Embryonic facial prominence (tissue), 1 donor: ENCODE data around the gene GHRHR.

Experiments used
- DNase-seq: peaks from one replicate; pipeline ENCODE4 v3.0.0-alpha.2; 2016; ENCODE audit errors: extremely low spot score

Gene GHRHR

GRCh38 chr7:31003097-31003496, 39.3 kb downstream of the GHRHR start:
- DNase-seq, result no peak

- DNase-seq, result no peak
Measured at GRCh38 chr7:31003721-31004120, 40.0 kb downstream of the GHRHR start.

DNA sequence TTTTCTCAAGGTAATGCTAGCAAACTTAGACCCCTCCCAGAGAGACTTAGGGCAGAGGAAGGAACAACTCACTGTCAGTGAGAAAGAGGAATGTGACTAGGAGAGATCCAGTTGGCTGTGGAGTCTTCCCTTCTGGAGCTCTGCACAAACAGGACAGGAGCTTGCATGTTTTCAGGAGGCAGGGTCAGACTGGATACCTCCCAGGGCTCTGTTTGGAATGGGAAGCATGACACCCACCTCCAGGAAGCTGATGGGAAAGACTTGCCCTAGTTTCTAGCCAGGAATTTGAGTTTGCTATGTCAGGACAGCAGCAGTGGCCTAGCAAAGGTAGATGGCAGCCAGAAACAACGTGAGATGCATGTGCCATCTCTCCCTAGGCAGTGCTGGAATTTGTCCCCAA, 40.6 kb downstream of the GHRHR start:
- DNase-seq, result no peak

- DNase-seq, result no peak
Measured at GRCh38 chr7:31006857-31007256, 43.1 kb downstream of the GHRHR start.

DNA sequence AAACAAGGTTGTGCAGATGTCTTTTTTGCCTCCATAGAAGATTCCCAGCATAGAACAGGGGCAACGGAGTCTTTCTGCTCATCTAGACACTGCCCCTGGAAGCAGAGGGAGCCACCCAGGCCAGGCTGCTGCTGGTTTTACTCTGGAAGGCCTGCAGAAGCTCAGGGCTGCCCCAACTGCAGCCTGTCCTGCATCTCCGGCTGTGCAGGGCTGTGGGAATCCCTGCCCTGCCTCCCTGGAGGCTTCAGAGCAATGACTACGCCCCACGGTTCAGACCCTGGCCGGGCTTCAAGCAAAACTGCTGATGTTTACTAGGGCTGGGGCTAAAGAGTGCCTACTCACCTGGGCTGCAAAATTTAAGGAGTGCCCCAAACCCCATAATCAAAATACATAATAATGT, 43.9 kb downstream of the GHRHR start:
- no peak for DNase-seq

- no peak for DNase-seq
Measured at GRCh38 chr7:31014826-31015225, 51.1 kb downstream of the GHRHR start.

DNA sequence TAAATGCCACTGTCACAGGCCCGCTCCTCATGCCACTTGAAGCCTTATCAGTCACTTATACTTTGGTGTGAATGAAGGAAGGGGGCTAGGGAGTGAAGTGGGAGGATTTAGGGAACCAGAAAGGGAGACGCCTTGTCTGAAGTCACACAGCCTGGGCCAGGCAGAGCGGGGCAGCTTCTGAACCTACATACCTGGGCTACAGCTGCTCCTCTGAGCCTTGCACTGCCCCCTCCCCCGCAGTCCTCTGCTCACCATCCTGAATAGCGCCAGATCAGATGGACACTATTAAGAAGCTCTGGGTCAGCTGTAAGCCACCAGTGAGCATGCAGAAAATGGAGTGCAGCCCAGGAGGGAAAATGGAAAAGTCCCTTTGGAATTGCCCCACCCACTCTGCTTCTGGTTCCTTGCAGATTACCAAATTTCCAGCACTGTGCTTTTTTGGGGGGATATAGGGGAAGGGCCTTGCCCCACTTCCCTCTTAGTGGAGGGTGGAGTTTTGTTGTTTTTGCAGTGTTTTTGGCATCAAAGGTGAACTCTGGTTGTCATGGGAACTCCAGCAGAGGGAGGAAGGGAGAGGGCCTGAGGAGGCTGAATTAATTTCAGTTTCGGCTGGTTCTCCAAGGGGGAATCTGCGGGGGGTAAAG, 53.4 kb downstream of the GHRHR start:
- DNase-seq, result no peak

DNA sequence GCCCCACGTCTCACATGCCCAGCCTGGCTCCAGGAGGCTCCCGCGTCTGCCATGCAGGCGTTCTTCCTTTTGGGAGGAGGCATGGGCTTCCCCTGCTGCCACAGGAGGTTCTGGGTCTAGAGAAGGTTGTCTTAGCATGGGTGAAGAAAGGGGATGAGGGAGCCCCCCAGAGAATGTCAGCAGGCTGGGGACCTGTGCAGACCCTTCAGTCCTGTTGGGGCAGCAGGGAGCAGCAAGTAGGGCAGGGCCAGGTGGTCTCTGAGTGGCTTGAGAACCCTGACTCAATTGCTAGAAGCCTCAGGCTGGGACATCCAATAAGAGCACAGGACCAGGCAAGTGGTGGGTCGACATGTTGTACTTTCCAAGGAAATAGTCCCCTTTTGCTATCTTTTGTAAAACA, 54.0 kb downstream of the GHRHR start:
- no peak for DNase-seq

DNA sequence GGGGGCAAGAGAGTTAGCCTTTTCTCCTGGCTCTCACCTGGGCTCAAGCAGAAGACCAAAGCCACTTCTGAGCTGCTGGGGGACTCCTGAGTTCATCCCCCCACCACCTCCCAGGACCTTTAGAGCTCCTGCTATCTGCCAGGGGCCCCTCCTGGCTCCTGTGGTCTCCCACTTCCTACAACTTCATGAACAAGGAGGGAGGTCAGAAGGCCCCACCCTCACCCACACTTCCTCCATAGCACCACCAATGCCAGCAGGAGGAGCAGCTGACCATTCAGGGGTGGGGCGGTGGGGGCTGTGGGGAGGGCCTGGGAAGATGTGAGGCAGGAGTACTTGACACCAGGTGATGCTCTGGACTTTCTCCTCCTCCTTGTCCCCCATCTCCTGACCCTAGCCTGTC, 55.8 kb downstream of the GHRHR start:
- DNase-seq, result no peak

DNA sequence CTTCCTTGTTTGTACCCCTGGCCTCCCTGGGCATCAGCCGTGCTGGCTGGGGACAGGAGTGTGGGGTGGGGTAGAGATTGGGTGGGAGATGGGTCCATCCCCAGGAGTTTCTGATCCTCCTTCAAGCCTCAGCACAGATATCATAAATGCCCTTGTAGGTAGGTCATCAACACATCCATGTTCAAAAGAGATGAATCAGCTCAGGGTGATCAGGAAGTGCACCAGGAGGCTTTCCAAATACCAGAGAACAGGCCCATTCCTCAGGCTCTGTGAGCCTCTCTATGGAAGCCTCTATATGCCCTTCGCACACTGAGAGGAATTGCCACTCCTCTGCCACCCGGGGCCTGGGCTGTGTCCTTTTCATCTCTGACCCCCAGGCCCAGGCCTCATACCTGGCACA, 56.4 kb downstream of the GHRHR start:
- no peak for DNase-seq

DNA sequence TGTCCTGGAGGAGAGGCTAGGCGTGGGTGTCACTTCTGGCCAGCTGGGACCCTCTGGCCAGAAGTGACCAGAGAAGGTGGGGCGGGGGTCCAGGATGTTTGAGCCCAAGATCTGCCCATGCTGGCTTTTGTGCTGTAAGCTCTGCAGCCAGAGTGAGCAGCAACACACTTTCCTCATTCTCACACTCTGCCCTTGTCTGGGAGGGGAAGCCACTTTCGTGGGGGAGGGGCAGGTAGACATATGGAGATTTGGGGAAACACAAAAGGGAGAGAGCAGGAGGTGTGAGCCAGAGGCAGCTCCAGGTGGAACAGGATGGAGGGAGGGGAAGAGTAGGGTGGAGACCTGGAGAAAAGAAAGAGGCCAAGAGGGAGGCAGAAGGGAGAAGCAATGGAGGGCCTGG, 56.9 kb downstream of the GHRHR start:
- no peak for DNase-seq

DNA sequence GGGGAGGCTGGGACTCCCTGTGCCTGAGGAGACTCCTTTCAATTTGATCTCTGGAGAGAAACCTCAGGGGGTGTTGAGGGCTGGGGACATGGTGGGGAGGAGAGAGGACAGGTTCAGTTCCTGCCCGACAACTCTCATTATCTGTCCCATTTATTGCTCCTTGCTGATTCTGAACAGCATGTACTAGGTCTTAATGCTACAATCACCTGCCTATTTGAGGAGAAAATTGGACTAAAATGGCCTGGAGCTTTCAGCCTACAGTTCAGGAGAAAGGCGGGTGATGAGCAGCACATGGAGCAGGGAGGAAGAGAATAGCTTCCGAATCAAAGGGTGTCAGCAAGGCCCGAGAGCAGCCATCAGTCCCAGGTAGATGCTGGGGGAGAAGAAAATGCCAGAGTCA, 58.4 kb downstream of the GHRHR start:
- no peak for DNase-seq

DNA sequence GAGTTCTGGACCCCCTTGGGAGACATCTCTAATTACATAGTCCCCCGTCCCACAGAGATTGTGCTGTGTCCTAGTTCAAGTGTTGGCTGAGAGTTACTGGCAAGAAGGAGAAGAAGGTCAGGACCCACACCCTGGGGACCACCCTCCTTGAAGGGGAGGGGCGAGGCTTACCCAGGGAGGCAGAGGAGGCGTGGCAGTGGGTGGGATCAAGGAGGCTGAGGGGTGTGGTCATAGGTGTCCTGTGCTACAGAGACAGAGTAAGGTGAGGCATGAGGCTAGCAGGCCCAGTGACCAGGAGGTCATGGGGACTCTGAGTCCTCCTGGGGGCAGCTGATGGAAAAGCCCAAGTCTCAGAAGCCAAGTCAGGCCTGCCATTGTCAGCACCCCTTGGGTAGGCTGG, 59.0 kb downstream of the GHRHR start:
- DNase-seq, result no peak

DNA sequence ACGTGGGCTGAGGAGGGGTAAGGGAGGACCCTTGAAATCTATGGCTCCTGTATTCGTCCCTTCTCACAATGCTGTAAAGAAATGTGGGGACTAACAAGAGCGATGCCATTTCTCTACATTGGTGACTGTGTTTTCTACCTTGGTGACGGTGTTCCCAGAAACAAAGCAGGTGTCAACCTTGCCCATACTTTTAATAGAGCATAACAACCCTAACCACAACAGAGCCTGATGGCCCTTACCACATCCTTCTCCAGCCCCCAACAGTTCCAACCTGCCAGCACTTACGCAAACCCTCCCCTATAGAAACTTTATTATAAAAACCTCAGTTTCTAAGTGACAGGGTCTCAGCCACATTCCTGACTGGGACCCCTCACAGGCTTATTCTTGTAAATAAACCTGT, 60.1 kb downstream of the GHRHR start:
- no peak for DNase-seq

DNA sequence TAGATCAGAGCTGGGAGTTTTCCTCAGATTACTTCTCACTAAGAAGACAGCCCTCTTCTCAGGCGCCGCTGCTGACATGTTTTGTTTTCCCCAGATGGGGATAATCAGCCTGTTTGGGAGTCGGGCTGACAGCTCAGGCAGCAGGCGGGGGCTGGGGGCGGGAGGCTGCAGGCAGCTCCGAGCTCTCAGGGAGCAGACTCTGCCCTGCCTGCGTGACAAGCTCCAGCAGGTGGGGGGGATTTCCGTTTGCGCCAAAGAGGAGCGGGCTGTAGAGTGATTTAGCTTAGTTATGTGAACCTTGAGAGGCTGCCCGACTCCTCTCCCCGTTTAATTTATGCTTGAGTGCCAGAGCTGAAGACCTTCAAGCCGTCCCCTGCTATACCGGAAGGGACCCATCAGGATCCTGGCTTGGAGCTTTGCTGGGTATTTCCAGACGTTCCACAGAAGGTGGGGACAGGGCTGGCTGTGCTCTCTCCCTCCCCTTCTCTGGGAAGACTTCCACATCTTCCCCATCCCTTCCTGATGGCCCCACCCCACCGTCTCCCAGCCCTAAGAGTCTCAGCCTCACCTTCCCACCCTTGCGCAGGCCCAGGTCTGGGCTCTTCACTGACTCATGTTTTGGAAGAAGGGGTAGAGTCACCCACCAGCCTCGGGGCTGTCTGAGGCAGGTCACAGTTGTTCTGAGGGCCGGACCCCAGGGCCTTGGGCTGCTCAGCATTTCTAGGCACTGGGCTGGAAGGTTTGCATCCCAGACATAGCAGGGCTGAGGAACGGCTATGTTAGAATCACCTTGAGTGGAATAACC, 63.6 kb downstream of the GHRHR start:
- DNase-seq, result no peak

DNA sequence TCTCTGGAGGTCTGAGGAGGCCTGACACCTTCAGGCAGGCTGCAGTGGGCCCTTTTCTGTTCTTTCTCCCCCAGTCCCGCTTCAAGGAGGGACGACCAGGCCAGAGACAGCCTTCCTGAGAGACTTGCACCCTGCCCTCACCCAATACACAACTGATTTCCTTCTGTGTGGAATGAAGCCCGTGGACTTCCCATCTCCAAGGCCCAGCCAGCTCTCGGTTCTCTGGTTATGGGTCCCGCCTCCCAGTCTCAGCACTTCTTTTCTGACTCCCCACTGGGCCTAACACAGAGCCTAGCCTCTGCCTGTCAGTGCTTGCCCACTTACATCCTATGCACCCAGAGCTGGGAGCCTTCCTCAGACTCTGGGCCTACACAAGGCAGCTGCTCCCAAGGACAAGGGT, 64.3 kb downstream of the GHRHR start:
- DNase-seq, result no peak

DNA sequence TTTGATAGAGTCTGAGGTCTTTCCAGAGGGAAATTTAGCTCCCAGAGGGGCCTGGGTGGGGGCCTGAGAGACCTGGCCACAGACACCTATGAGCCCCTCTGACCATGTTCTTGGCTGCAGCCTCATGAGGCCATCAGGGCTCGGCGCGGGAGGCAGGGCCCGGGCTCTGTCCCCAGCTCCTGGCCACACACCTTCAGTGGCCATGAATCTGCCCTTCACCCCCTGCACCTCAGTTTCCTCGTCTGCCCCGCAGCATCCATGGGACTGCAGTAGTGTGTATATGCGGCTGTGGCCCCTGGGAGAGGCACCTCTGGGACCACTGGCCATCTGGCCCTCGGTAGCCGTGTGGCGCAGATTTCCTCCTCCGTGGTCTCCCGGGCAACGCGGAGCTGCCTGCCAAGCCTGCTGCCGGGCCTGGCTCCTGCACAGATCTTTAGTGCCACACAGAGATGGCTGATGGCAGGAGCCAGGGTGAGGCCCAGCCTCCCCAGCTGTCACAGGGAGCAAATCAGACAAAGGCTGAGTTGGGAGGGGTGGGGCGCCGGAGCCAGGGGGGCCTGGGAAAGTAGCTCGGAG, 64.8 kb downstream of the GHRHR start:
- no peak for DNase-seq
